Fibroblast of peridontal ligament (primary cell): ENCODE results near the gene ZNF862.
"Not testable (repeated sequence)": the region's sequence is repeated elsewhere in the genome, so short reads cannot be mapped to it uniquely, and the experiment has no call there.

ENCODE experiments used
- DNase-seq: peaks from one replicate; pipeline ENCODE4 v3.0.0-alpha.2; 2010; ENCODE audit errors: extremely low read depth

ZNF862 gene

GRCh38 chr7:149824748-149825566 is 13.2 kb upstream of the ZNF862 start:
- DNase-seq = no peak

- no peak for DNase-seq
Observed at GRCh38 chr7:149825567-149826343, 12.4 kb upstream of the ZNF862 start.

GRCh38 chr7:149826344-149827088 is 11.7 kb upstream of the ZNF862 start:
- no peak for DNase-seq

- DNase-seq = no peak
Observed at GRCh38 chr7:149827089-149827981, 10.8 kb upstream of the ZNF862 start.

- no peak for DNase-seq
Observed at GRCh38 chr7:149828357-149829309, 9.5 kb upstream of the ZNF862 start.

GRCh38 chr7:149830527-149830926 is 7.6 kb upstream of the ZNF862 start:
- DNase-seq = not testable (repeated sequence)

- DNase-seq = no peak
Observed at GRCh38 chr7:149830997-149831740, 7.0 kb upstream of the ZNF862 start.

GRCh38 chr7:149831741-149832219 is 6.4 kb upstream of the ZNF862 start:
- no peak for DNase-seq

- DNase-seq = no peak
Observed at GRCh38 chr7:149832332-149833041, 5.7 kb upstream of the ZNF862 start.

GRCh38 chr7:149833495-149834130 is 4.6 kb upstream of the ZNF862 start:
- DNase-seq = no peak

- DNase-seq = no peak
Observed at GRCh38 chr7:149834601-149835000, 3.6 kb upstream of the ZNF862 start.

- DNase-seq = no peak
Observed at GRCh38 chr7:149836434-149836833, 1.7 kb upstream of the ZNF862 start.

GRCh38 chr7:149837564-149838223 is 481 bp upstream of the ZNF862 start:
- no peak for DNase-seq

GRCh38 chr7:149838992-149839408 is 825 bp downstream of the ZNF862 start:
- DNase-seq = peak; percentile 21

- no peak for DNase-seq
Observed at GRCh38 chr7:149839933-149840332, 1.8 kb downstream of the ZNF862 start.

- DNase-seq = no peak
Observed at GRCh38 chr7:149843566-149843965, 5.4 kb downstream of the ZNF862 start.

GRCh38 chr7:149844445-149844844 is 6.3 kb downstream of the ZNF862 start:
- no peak for DNase-seq
